Lung (tissue), 12 donors: Measurements from ENCODE around the gene PAX6. TPM values are rescaled to one million over a fixed set of nuclear protein-coding genes. Genes with fewer than 3 reads are reported as not detected.

Source experiments
- ATAC-seq: fragments of 200-7000 bp; cut with Tn5 transposase; one replicate; pipeline ENCODE4 v1.9.1; 2020; ENCODE audit warnings: moderate number of reproducible peaks; ENCODE audit not compliant: insufficient read depth, low FRiP score
- DNase-seq, 3 donors: peaks; one replicate each; pipeline ENCODE4 v3.0.0-alpha.2; 2013 to 2017
- H3K27ac ChIP-seq, 2 donors: one replicate each; pipeline ENCODE4 v1.5.1; 2013; ENCODE audit warnings: mild to moderate bottlenecking in 2 of 2, moderate library complexity in 2 of 2, control low read depth in 1 of 2, inconsistent platforms in 1 of 2, low read depth in 1 of 2, low read length in 1 of 2
- H3K27me3 ChIP-seq, 3 donors: one replicate each; pipeline ENCODE4 v1.5.1; 2013; ENCODE audit warnings: low read length in 2 of 3; ENCODE audit not compliant: control insufficient read depth in 3 of 3, insufficient read depth in 3 of 3
- H3K36me3 ChIP-seq, 4 donors: one replicate each; pipeline ENCODE4 v1.5.1; 2013; ENCODE audit warnings: low read length in 4 of 4, mild to moderate bottlenecking in 1 of 4, moderate library complexity in 1 of 4; ENCODE audit not compliant: control insufficient read depth in 4 of 4, insufficient read depth in 4 of 4
- H3K4me1 ChIP-seq, 5 donors: one replicate each; pipeline ENCODE4 v1.5.1; 2013; ENCODE audit warnings: low read length in 5 of 5, mild to moderate bottlenecking in 2 of 5, moderate library complexity in 1 of 5; ENCODE audit not compliant: control insufficient read depth in 5 of 5, insufficient read depth in 5 of 5
- H3K4me3 ChIP-seq: one replicate; pipeline ENCODE4 v1.5.1; 2013; ENCODE audit warnings: mild to moderate bottlenecking, control low read depth, moderate library complexity
- H3K9ac ChIP-seq, 2 donors: one replicate each; pipeline ENCODE4 v1.5.1; 2013; ENCODE audit warnings: low read length in 2 of 2, control low read depth in 1 of 2; ENCODE audit not compliant: insufficient read depth in 1 of 2
- H3K9me3 ChIP-seq, 4 donors: one replicate each; pipeline ENCODE4 v1.5.1; 2013; ENCODE audit warnings: low read length in 3 of 4, mild to moderate bottlenecking in 1 of 4, moderate library complexity in 1 of 4; ENCODE audit not compliant: control insufficient read depth in 4 of 4, insufficient read depth in 3 of 4
- WGBS, 2 donors: extraction: QIAGEN DNeasy Blood & Tissue Kit; methylation state at CpG; one replicate each; pipeline ENCODE4 v1.1.7; 2013; 5-methylcytosine and 5-hydroxymethylcytosine counted together
- polyA plus RNA-seq, 2 donors: library from polyadenylated mRNA; stranded (reverse); fragments of 200-250 nt; gene quantifications; one replicate each; pipeline ENCODE4 v1.2.1, GENCODE V29; 2013
- total RNA-seq, 2 donors: library from RNA; depleted of rRNA in 1 of 2; stranded (reverse); fragments of >200 nt in 1 of 2; gene quantifications; one replicate each; pipeline ENCODE4 v1.2.1, GENCODE V29; 2014 to 2021
- TF ChIP-seq, protein P1 (sequence below): IDR thresholded peaks from 2 replicates; pipeline ENCODE4 v1.5.1; 2012; ENCODE audit warnings: mild to moderate bottlenecking; ENCODE audit errors: control extremely low read depth, extremely low read depth
- donor health status: control.
- donor health status: control.
- donor health status: Bipolar disorder and iron deficiency.
- donor health status: healthy.
- donor health status: DM: yes; HTN: yes; CAD: no.

The PAX6 gene
- total and polyA plus RNA-seq, 4 donors: 0.01 TPM; not detected in 3

DNA sequence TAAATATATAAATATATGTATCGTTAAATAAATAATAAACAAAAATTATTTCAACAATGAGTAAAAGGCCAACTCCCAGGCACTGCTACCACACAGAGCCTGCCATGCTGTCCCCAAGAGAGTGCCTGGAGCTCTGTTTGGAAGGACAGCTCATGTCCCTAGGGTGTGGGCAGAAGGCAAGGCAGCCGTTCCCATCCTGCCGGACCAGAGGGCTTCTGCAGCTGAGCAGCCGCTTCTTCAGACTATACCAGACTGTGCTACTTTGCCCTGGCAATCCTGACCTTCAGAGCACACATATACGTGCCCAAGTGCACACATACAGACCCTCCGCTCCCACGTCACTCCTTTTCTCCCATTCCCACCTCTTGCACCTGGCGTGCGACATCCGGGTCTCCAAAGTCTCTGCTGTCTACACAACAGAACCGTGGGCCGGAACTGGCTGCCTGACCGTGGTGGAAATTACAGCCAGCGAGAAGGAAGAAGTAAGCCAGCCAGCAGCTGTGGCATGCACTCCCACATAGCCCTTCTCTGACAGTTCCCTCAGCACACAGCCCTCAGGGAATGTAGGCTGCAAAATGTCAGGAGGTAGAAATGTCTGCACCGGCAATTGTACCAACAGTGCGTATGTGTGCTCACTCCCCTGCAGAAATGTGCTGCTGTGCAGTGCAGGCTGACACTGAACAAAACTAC, 24.0 kb downstream of the PAX6 start:
- TF ChIP-seq, protein P1, sequence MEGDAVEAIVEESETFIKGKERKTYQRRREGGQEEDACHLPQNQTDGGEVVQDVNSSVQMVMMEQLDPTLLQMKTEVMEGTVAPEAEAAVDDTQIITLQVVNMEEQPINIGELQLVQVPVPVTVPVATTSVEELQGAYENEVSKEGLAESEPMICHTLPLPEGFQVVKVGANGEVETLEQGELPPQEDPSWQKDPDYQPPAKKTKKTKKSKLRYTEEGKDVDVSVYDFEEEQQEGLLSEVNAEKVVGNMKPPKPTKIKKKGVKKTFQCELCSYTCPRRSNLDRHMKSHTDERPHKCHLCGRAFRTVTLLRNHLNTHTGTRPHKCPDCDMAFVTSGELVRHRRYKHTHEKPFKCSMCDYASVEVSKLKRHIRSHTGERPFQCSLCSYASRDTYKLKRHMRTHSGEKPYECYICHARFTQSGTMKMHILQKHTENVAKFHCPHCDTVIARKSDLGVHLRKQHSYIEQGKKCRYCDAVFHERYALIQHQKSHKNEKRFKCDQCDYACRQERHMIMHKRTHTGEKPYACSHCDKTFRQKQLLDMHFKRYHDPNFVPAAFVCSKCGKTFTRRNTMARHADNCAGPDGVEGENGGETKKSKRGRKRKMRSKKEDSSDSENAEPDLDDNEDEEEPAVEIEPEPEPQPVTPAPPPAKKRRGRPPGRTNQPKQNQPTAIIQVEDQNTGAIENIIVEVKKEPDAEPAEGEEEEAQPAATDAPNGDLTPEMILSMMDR: no peak
- H3K4me1 ChIP-seq: peaks cover 0 to 2% (median 0%) of the 10 kb centered on the region in 5 donors
- no peak overlapping the region for H3K4me3 ChIP-seq
- peaks cover 0 to 2% (median 0%) of the 10 kb centered on the region in 4 donors for H3K36me3 ChIP-seq
- no peak overlapping the region for H3K9ac ChIP-seq
- H3K9me3 ChIP-seq: no peaks in the 10 kb centered on the region
- no peak overlapping the region for H3K27ac ChIP-seq
- ATAC-seq (no peak), DNase-seq (no peak)
- WGBS, 2 donors: 93 to 95% methylated on average over 16 of the region's 16 CpGs
- H3K27me3 ChIP-seq: peaks cover 2 to 45% (median 3%) of the 10 kb centered on the region in 3 donors

DNA sequence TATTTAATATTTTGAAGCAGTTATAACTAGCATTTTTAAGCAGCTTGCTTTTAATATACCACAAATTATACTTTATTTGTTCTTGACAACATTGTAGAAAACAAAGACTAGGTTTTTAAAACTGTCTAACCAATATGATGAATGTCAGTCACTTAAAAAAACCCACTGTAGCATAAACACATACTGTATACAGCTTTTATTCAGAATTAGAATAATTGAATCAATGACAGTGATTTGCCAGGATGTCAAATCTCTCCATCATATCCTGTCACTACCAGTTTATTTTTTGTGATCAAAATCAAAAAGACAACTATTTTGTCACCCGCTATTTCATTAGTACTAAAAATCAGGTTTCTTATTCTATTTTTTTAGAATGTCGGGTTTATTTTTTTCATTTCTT, 26.5 kb downstream of the PAX6 start:
- no peak overlapping the region for H3K9ac ChIP-seq
- peaks cover 0 to 2% (median 0%) of the 10 kb centered on the region in 5 donors for H3K4me1 ChIP-seq
- peaks cover 0 to 2% (median 0%) of the 10 kb centered on the region in 4 donors for H3K36me3 ChIP-seq
- H3K27me3 ChIP-seq: peaks cover 0 to 25% (median 2%) of the 10 kb centered on the region in 3 donors
- no peak for DNase-seq
- H3K9me3 ChIP-seq: no peaks in the 10 kb centered on the region
- TF ChIP-seq, protein P1: no peak
- no peak for ATAC-seq
- 97 to 98% methylated on average over 2 of the region's 2 CpGs for WGBS, 2 donors
- H3K4me3 ChIP-seq: no peak overlapping the region
- H3K27ac ChIP-seq: no peak overlapping the region

DNA sequence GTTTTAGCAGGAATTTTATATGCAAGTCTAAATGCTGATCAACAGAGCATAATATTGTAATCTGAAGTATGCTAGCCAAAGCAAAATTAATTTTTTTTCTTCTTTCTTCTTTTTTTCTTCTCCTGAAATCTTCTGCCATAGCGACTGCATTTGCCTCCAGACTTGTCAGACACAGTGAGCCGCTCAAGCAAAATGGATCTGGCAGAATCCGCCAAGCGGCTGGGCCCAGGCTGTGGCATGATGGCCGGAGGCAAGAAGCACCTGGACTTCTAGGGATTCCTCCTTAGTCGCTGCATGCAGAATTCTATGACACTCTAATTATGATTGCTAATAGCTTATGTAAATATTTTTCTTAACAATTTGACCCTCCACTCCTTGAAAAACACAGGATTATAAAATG, 27.9 kb downstream of the PAX6 start:
- no peak overlapping the region for H3K27ac ChIP-seq
- H3K27me3 ChIP-seq: peaks cover 0 to 24% (median 1%) of the 10 kb centered on the region in 3 donors
- H3K9me3 ChIP-seq: no peaks in the 10 kb centered on the region
- H3K9ac ChIP-seq: no peak overlapping the region
- TF ChIP-seq, protein P1: no peak
- ATAC-seq: no peak
- peaks cover 0 to 2% (median 0%) of the 10 kb centered on the region in 5 donors for H3K4me1 ChIP-seq
- H3K4me3 ChIP-seq: no peak overlapping the region
- H3K36me3 ChIP-seq: peaks cover 0 to 2% (median 0%) of the 10 kb centered on the region in 4 donors
- WGBS, 2 donors: 96 to 98% methylated on average over 6 of the region's 6 CpGs
- DNase-seq: no peak
